Kidney (tissue), 14 donors: Measurements from ENCODE around the gene NR3C2. TPM values are rescaled to one million over a fixed set of nuclear protein-coding genes. Genes with fewer than 3 reads are reported as not detected.

Source experiments
- DNase-seq, 5 donors: peaks; one replicate each; pipeline ENCODE4 v3.0.0-alpha.2; 2013 to 2020
- FAIRE-seq: peaks from 2 replicates; lab custom pipeline; 2012; peaks lifted over from hg19 to GRCh38; lab: Jason Lieb, UNC
- H3K27ac ChIP-seq, 2 donors: one replicate each; pipeline ENCODE4 v1.7.0; 2013; ENCODE audit warnings: low read depth in 2 of 2, low read length in 2 of 2, inconsistent platforms in 1 of 2
- H3K27me3 ChIP-seq: one replicate; pipeline ENCODE4 v1.7.1; 2013; ENCODE audit warnings: low read length, inconsistent platforms; ENCODE audit not compliant: control insufficient read depth, insufficient read depth
- H3K36me3 ChIP-seq, 3 donors: one replicate each; pipeline versions ENCODE4 v1.7.0 to v1.7.1; 2013; ENCODE audit warnings: low read length in 3 of 3, control low read depth in 1 of 3, inconsistent platforms in 1 of 3; ENCODE audit not compliant: insufficient read depth in 3 of 3, control insufficient read depth in 2 of 3
- H3K4me1 ChIP-seq, 3 donors: one replicate each; pipeline versions ENCODE4 v1.7.0 to v1.7.1; 2013; ENCODE audit warnings: low read length in 3 of 3, inconsistent platforms in 1 of 3, low read depth in 1 of 3; ENCODE audit not compliant: control insufficient read depth in 2 of 3, insufficient read depth in 2 of 3
- H3K4me3 ChIP-seq, 3 donors: one replicate each; pipeline versions ENCODE4 v1.7.0 to v1.8.1; 2013; ENCODE audit warnings: low read length in 3 of 3, control low read depth in 1 of 3, inconsistent platforms in 1 of 3
- H3K9ac ChIP-seq, 3 donors: one replicate each; pipeline versions ENCODE4 v1.7.0 to v1.7.1; 2013; ENCODE audit warnings: low read length in 3 of 3, control low read depth in 1 of 3, inconsistent platforms in 1 of 3
- H3K9me3 ChIP-seq, 3 donors: one replicate each; pipeline versions ENCODE4 v1.7.0 to v1.7.1; 2013; ENCODE audit warnings: low read length in 3 of 3, control low read depth in 1 of 3, inconsistent platforms in 1 of 3; ENCODE audit not compliant: control insufficient read depth in 2 of 3, insufficient read depth in 1 of 3
- intact Hi-C: fragments of 100-400 bp; cut with DNase I; formaldehyde crosslinking; loops from one replicate; pipeline ENCODE4 v1.11.1; 2022
- polyA plus RNA-seq: library from polyadenylated mRNA; stranded (reverse); fragments of 350-450 nt; fragmentation: Illumina TruSeq; extraction: RNeasy Lipid Tissue Mini Kit (QIAGEN cat#74804); gene quantifications from one replicate; pipeline ENCODE4 v1.2.3, GENCODE V29; 2014; ENCODE audit warnings: low read depth, low replicate concordance; ENCODE audit not compliant: insufficient read depth
- total RNA-seq: library from RNA; stranded (reverse); fragmentation: NEBNext Ultra II Directional; extraction: Animal tissue kit (Norgen Biotek cat#: 25700); gene quantifications from one replicate; pipeline ENCODE4 v1.2.1, GENCODE V29; 2021
- TF ChIP-seq, protein P1 (sequence below): IDR thresholded peaks from 3 replicates; pipeline ENCODE4 v1.5.1; 2012; ENCODE audit warnings: mild to moderate bottlenecking, moderate library complexity, borderline replicate concordance; ENCODE audit not compliant: insufficient read depth; ENCODE audit errors: extremely low read depth
- donor health status: control.
- donor health status: control.
- donor health status: control.
- donor health status: control.
- donor health status: control.
- donor health status: DM: yes; HTN: yes; CAD: no.
- donor health status: Normal renal cell carcinoma (clear cell type).

Gene NR3C2
- total and polyA plus RNA-seq, 2 donors from 2014 or later: 8.7 to 43.4 TPM

- no peak for FAIRE-seq
- TF ChIP-seq, protein P1, sequence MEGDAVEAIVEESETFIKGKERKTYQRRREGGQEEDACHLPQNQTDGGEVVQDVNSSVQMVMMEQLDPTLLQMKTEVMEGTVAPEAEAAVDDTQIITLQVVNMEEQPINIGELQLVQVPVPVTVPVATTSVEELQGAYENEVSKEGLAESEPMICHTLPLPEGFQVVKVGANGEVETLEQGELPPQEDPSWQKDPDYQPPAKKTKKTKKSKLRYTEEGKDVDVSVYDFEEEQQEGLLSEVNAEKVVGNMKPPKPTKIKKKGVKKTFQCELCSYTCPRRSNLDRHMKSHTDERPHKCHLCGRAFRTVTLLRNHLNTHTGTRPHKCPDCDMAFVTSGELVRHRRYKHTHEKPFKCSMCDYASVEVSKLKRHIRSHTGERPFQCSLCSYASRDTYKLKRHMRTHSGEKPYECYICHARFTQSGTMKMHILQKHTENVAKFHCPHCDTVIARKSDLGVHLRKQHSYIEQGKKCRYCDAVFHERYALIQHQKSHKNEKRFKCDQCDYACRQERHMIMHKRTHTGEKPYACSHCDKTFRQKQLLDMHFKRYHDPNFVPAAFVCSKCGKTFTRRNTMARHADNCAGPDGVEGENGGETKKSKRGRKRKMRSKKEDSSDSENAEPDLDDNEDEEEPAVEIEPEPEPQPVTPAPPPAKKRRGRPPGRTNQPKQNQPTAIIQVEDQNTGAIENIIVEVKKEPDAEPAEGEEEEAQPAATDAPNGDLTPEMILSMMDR: no peak
- Histone ChIP-seq H3K9ac (no peak overlapping the region), H3K9me3 (no peaks in the 10 kb centered on the region), H3K27me3 (no peaks in the 10 kb centered on the region), H3K36me3 (no peaks in the 10 kb centered on the region), H3K4me3 (no peak overlapping the region), H3K4me1 (peaks cover 2 to 21% (median 17%) of the 10 kb centered on the region in 3 donors), H3K27ac (peak overlapping the region in 1 of 2 donors; percentile 15)
- intact Hi-C loops: no loop called here
- peak in 1 of 5 donors; percentile 34 for DNase-seq
Observed at GRCh38 chr4:148053298-148054003, 388.8 kb downstream of the NR3C2 start.

GRCh38 chr4:148052448-148052847, 389.8 kb downstream of the NR3C2 start:
- H3K4me1 ChIP-seq: peaks cover 2 to 19% (median 14%) of the 10 kb centered on the region in 3 donors
- DNase-seq (no peak), FAIRE-seq (no peak)
- TF ChIP-seq, protein P1: no peak
- H3K9me3 ChIP-seq: no peaks in the 10 kb centered on the region
- intact Hi-C loops: no loop called here
- H3K9ac ChIP-seq: no peak overlapping the region
- no peak overlapping the region for H3K27ac ChIP-seq
- no peaks in the 10 kb centered on the region for H3K36me3 ChIP-seq
- no peak overlapping the region for H3K4me3 ChIP-seq
- H3K27me3 ChIP-seq: no peaks in the 10 kb centered on the region

DNA sequence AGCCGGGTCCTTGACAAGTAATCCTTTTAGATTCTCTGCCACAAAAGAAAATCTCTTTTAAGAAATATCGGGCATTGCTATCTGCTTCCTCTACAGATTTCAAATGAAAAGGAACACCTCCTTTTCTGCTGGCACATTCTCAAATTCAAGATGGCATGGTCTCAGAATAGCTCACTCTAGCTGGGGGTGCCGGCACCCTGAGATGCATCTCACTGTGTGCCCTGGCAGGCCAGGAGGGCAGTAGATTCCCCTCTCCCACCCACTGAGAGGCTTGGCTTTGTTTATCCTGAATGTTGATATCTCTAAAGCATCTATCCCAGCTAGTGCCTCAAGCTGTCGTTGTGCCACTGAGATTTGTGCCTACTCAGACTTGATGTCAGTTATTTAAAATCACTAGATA, 390.8 kb downstream of the NR3C2 start:
- H3K4me1 ChIP-seq: peaks cover 2 to 19% (median 14%) of the 10 kb centered on the region in 3 donors
- TF ChIP-seq, protein P1: no peak
- no peak for FAIRE-seq
- intact Hi-C loops: no loop called here
- H3K4me3 ChIP-seq: no peak overlapping the region
- H3K27ac ChIP-seq: no peak overlapping the region
- no peaks in the 10 kb centered on the region for H3K9me3 ChIP-seq
- no peak for DNase-seq
- H3K9ac ChIP-seq: no peak overlapping the region
- no peaks in the 10 kb centered on the region for H3K27me3 ChIP-seq
- H3K36me3 ChIP-seq: no peaks in the 10 kb centered on the region
